Stimulated activated effector memory CD8-positive, alpha-beta T cell treated with anti-CD3 and anti-CD28 coated beads, Interleukin-12 subunit alpha, Interleukin-12 subunit beta, amount 100 ng/mL, for 72 hours (primary cell): Measurements from ENCODE around the gene TAF13.
"Not testable (repeated sequence)": the region's sequence is repeated elsewhere in the genome, so short reads cannot be mapped to it uniquely, and the experiment has no call there.

Source experiments
- ATAC-seq: fragments of 150-1000 bp; cut with Tn5 transposase; 2 replicates; pipeline ENCODE4 v1.10.0; 2021
- DNase-seq, 2 donors: peaks; one replicate each; pipeline ENCODE4 v3.0.0; 2021 to 2022; ENCODE audit warnings: low spot score in 2 of 2
- H3K27ac Mint-ChIP-seq: one replicate; pipeline ENCODE4 v1.8.0; 2022; ENCODE audit warnings: mild to moderate bottlenecking, mixed read lengths
- H3K36me3 Mint-ChIP-seq: one replicate; pipeline ENCODE4 v1.8.0; 2022; ENCODE audit warnings: mild to moderate bottlenecking, mixed read lengths
- H3K4me1 Mint-ChIP-seq: one replicate; pipeline ENCODE4 v1.8.0; 2022; ENCODE audit warnings: mixed read lengths
- H3K4me3 Mint-ChIP-seq: one replicate; pipeline ENCODE4 v1.8.0; 2022; ENCODE audit warnings: mild to moderate bottlenecking, mixed read lengths
- H3K9me3 Mint-ChIP-seq: one replicate; pipeline ENCODE4 v1.8.0; 2022; ENCODE audit warnings: mixed read lengths

Gene TAF13

DNA sequence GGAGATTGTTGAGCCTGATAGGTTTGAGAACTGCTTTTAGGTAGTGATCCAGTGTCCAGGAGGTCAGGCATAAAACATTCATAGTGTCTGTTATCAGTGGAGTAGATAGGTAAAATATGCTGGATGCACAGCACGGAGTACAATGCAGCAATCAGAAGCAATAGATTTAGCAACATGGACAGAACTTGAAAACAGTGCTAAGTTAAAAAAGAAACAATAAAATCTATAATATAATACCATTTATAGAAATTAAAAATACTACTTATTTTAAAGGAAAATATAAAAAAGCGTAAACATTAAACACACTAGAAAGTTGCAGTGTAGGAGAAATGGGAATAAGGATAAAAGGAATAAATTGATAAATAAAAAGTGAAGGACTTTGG lies 3.4 kb upstream of the TAF13 start:
- Mint-ChIP-seq H3K36me3 (peaks cover 10% of the 10 kb centered on the region), H3K9me3 (no peaks in the 10 kb centered on the region), H3K4me1 (peaks cover 20% of the 10 kb centered on the region), H3K4me3 (no peak overlapping the region), H3K27ac (no peak overlapping the region)
- ATAC-seq (no peak), DNase-seq (no peak)

DNA sequence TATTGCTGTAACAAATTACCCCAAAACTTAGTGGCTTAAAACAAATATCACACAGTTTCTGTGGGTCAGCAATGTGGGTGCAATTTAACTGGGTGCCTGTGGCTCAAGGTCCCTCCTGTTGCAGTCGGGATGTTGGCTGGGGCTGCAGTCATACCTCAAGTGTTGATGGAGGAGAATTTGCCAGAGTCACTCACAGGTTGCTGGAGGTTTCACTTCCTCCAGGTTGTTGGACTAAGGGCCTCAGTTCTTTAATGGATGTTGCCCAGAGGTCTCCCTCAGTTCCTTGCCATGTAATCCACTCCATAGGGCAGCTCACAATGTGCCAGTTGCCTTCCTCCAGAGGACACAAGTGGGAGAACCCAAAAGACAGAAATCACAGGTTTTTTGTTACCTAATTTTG lies 2.5 kb upstream of the TAF13 start:
- ATAC-seq (no peak), DNase-seq (no peak)
- Mint-ChIP-seq H3K27ac (no peak overlapping the region), H3K4me1 (peaks cover 22% of the 10 kb centered on the region), H3K4me3 (no peak overlapping the region), H3K36me3 (peaks cover 10% of the 10 kb centered on the region), H3K9me3 (no peaks in the 10 kb centered on the region)

DNA sequence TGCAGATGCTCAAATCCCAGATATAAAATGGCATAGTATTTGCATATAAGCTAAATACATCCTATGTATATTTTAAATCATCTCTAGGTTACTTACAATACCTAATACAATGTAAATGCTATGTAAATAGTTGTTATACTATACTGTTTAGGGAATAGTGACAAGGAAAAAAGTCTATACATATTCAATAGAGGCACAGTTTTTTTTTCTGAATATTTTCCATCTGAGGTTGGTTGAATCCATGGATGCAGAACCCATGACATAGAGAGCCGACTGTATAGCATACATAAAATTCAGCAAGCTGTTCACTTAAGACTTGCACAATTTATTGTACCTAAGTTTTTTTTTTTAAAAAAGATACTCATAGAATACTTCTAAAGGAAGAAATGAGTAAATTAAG lies 6.5 kb downstream of the TAF13 start:
- ATAC-seq, result no peak
- H3K9me3 Mint-ChIP-seq, result no peaks in the 10 kb centered on the region
- peaks cover 77% of the 10 kb centered on the region for H3K36me3 Mint-ChIP-seq
- peaks cover 3% of the 10 kb centered on the region for H3K4me1 Mint-ChIP-seq
- no peak for DNase-seq
- H3K4me3 Mint-ChIP-seq, result no peak overlapping the region
- H3K27ac Mint-ChIP-seq, result no peak overlapping the region

DNA sequence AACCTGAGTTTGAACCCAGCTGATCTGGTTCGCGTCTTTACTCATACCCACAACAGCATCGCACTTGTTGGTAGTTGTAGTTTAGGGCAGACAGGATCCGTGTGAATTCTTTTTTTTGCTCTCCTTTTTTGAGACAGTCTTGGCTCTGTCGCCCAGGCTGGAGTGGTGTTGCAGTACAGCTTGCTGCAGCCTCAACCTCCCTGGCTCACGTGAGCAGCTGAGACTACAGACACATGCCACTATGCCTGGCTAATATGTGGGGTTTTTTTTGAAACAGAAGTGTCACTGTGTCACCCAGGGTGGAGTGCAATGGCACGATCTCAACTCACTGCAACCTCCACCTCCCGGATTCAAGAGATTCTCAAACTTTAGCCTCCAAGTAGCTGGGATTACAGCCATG lies 7.9 kb downstream of the TAF13 start:
- ATAC-seq (no peak), DNase-seq (no peak)
- H3K9me3 Mint-ChIP-seq, result no peaks in the 10 kb centered on the region
- no peak overlapping the region for H3K4me3 Mint-ChIP-seq
- H3K36me3 Mint-ChIP-seq, result peaks cover 87% of the 10 kb centered on the region
- no peaks in the 10 kb centered on the region for H3K4me1 Mint-ChIP-seq
- no peak overlapping the region for H3K27ac Mint-ChIP-seq

DNA sequence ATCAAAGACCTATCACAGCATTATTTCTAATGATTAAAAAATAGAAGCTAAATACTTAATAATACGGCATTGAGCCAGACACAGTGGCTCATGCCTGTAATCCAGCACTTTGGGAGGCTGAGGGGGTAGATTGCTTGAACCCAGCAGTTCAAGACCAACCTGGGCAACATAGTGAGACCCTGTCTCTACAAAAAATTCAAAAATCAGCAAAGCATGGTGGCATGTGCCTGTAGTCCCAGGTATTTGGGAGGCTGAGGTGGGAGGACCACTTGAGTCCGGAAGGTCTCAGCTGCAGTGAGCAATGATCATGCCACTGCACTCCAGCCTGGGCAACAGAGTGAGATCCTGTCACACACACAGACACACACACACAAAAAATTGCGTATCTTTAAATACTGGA lies 10.7 kb downstream of the TAF13 start:
- H3K4me3 Mint-ChIP-seq, result no peak overlapping the region
- no peak overlapping the region for H3K27ac Mint-ChIP-seq
- DNase-seq, result no peak
- H3K4me1 Mint-ChIP-seq, result no peaks in the 10 kb centered on the region
- H3K9me3 Mint-ChIP-seq, result no peaks in the 10 kb centered on the region
- no peak for ATAC-seq
- peaks cover 75% of the 10 kb centered on the region for H3K36me3 Mint-ChIP-seq

DNA sequence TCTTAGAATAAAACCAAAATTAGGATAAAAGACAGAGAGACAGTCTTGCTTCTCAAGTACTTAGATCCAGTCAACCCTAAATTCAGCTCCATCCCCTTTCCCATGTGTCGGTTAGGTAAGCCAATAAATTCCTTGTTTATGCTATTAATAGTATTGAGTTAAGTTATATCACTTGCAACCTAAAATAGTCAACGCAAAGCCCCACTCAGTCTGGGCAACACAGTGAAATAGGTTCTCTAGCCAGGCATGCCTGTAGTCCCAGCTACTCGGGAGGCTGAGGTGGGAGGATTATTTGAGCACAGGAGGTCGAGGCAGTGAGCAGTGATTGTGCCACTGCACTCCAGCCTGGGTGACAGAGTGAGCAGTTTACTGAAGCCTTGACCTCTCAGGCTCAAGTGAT lies 14.6 kb downstream of the TAF13 start:
- Mint-ChIP-seq H3K9me3 (no peaks in the 10 kb centered on the region), H3K36me3 (peaks cover 48% of the 10 kb centered on the region), H3K27ac (no peak overlapping the region), H3K4me1 (no peaks in the 10 kb centered on the region), H3K4me3 (no peak overlapping the region)
- ATAC-seq (no peak), DNase-seq (no peak)

DNA sequence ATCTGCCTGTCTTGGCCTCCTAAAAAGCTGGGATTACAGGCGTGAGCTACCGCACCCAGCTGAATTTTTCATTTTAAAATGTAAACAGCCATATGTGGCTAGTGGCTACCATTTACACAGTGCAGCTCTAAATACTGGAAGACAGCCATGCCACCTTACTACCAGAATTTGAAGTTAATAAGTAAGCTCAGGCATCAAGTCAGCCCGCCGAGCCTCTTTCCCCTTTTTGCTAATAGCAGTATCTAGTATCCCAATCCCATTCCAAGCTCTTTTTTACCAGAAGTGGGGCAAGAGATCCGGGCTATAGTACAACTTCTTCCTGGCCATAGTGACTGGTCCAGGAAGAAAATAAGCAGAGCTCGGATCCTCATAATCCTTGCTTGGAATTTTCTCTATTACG lies 15.1 kb downstream of the TAF13 start:
- ATAC-seq, result no peak

DNA sequence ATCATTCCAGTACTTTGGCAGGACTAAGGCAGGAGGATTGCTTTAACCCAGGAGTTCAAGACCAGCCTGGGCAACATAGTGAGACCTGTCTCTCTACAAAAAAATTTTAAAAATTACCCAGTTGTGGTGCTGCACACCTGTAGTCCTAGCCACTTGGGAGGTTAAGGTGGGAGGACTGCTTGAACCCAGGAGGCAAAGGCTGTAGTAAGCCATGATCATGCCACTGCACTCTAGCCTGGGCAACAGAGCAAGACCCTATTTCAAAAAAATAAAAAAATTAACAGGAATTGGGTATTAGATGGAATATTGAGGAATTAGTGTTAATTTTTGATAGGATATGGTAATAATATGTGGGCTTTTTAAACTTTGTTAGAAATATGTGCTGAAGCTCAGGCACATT lies 16.8 kb downstream of the TAF13 start:
- peaks cover 27% of the 10 kb centered on the region for H3K36me3 Mint-ChIP-seq
- no peaks in the 10 kb centered on the region for H3K4me1 Mint-ChIP-seq
- no peak overlapping the region for H3K4me3 Mint-ChIP-seq
- no peaks in the 10 kb centered on the region for H3K9me3 Mint-ChIP-seq
- no peak overlapping the region for H3K27ac Mint-ChIP-seq
- ATAC-seq (no peak), DNase-seq (no peak)

More for the DNA sequence above, 15.1 kb downstream of the TAF13 start:
- no peak for DNase-seq
- H3K36me3 Mint-ChIP-seq, result peaks cover 44% of the 10 kb centered on the region
- no peaks in the 10 kb centered on the region for H3K4me1 Mint-ChIP-seq
- no peaks in the 10 kb centered on the region for H3K9me3 Mint-ChIP-seq
- H3K4me3 Mint-ChIP-seq, result no peak overlapping the region
- no peak overlapping the region for H3K27ac Mint-ChIP-seq

DNA sequence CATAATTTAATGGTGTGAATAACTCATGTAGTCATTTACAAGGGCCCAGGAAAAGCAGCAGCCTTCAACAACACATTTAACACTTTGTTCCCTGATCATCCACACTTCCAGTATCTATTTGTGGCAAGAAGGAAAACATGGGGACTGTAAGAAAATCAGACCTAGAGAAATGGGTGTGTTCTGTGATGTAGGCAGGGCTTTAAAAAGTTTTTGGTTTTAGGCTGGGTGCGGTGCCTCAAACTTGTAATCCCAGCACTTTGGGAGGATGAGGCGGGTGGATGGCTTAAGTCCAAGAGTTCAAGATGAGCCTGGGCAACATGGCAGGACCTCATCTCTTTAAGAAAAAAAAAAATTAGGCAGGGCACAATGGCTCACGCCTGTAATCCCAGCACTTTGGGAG lies 19.7 kb downstream of the TAF13 start:
- Mint-ChIP-seq H3K36me3 (no peaks in the 10 kb centered on the region), H3K4me1 (no peaks in the 10 kb centered on the region), H3K27ac (no peak overlapping the region), H3K9me3 (no peaks in the 10 kb centered on the region), H3K4me3 (no peak overlapping the region)
- ATAC-seq, result no peak
- DNase-seq, result no peak

DNA sequence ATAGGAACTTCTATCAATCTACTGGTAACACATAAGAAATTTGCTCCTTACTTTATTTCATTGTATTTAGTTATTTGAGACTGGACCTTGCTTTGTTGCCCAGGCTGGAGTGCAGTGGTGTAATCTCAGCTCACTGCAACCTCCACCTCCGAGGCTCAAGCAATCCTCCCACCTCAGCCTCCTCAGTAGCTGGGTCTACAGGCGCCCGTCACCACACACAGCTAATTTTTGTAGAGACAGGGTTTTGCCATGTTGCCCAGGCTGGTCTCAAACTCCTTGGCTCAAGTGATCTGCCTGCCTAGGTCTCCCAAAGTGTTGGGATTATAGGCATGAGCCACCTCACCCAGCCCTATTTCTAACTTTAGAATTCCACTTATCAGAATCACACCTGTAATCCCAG lies 23.7 kb downstream of the TAF13 start:
- not testable (repeated sequence) for H3K4me1 Mint-ChIP-seq, H3K27ac Mint-ChIP-seq, H3K9me3 Mint-ChIP-seq, H3K36me3 Mint-ChIP-seq, DNase-seq, H3K4me3 Mint-ChIP-seq, ATAC-seq

DNA sequence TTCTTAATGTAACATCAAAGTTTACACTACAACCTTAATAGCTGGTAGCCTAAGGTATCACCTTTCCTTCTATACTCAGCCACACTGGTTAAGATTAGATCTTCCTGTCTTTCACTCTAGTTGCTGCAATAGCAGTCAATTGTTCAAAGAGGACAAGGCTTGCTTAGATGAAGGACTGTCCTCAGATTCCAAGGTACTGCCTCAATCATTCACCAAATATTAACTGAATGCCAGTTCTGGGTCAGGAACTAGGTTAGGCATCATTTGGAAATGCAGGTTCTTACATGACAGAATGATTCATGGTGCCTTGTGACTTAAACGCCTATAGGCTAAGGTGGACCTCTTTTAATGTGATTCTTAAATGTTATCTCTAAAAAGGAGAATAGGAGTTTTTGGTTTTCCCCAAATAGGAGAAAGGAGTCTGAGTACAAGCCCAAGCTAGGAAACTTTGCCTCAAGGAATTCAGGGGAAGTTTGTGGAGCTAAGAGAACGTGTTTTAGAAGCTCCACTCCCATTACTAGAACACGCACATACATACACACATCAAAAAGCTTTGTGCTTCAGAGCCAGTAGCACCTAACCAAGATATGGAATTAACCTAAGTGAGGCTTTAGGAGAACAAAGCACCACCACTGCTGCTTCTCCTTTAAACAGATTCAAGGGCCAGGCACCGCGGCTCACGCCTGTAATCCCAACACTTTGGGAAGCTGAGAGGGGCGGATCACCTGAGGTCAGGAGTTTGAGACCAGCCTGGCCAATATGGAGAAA lies 25.4 kb downstream of the TAF13 start:
- DNase-seq (no peak), ATAC-seq (no peak)
- H3K4me1 Mint-ChIP-seq, result no peaks in the 10 kb centered on the region
- H3K36me3 Mint-ChIP-seq, result no peaks in the 10 kb centered on the region
- H3K9me3 Mint-ChIP-seq, result no peaks in the 10 kb centered on the region
- H3K27ac Mint-ChIP-seq, result no peak overlapping the region
- H3K4me3 Mint-ChIP-seq, result no peak overlapping the region

DNA sequence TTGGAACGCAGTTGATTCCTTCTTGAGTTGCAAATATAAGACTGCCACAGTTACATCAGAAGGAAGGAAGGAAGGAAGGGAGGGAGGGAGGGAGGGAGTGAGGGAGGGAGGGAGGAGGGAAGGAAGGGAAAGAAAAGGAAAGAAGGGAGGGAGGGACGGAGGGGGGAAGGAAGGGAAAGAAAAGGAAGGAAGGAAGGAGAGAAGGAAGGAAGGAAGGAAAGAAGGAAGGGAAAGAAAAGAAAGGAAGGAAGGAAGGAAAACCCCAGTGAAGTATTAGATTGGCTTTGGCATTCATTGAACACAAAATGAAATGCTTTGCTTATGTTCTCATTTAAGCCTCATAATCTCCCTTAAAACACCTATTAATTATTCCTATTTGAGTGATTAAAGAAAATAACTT lies 27.5 kb downstream of the TAF13 start:
- Mint-ChIP-seq H3K4me3 (no peak overlapping the region), H3K9me3 (no peaks in the 10 kb centered on the region), H3K4me1 (no peaks in the 10 kb centered on the region), H3K36me3 (no peaks in the 10 kb centered on the region), H3K27ac (no peak overlapping the region)
- no peak for ATAC-seq
- DNase-seq, result no peak

DNA sequence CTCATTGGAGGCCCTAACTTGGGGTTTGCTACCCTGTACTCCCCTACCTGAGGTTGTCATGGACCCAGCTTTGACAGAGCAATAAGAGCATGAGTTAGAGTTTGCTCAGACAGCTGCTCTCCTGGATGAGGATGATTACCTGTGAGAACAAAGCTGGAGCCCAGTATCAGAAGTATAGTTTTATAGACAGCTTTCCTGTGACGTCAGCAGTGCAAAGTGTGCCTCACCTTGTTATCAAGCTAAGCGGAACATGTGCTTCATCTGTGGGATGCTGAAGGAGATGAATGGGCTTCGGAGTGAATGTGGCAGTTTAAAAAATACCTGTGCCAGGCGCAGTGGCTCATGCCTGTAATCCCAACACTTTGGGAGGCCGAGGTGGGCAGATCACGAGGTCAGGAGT lies 28.5 kb downstream of the TAF13 start:
- ATAC-seq (no peak), DNase-seq (no peak)
- Mint-ChIP-seq H3K9me3 (no peaks in the 10 kb centered on the region), H3K4me3 (no peak overlapping the region), H3K4me1 (no peaks in the 10 kb centered on the region), H3K27ac (no peak overlapping the region), H3K36me3 (no peaks in the 10 kb centered on the region)

DNA sequence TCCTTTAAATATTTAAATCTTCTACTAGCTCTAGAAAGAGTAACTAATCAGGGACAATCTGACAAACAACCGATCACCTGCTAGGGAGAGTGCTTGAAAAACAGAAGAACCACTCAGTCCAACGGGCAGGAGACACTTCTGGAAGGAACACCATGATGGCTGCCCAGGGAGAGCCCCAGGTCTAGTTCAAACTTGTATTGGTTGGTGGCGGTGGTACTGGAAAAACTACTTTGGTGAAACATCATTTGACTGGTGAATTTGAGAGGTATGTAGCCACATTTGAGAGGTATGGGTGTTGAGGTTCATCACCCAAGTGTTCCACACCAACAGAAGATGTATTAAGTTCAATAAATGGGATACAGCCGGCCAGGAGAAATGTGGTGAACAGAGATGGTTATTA lies 29.1 kb downstream of the TAF13 start:
- Mint-ChIP-seq H3K9me3 (no peaks in the 10 kb centered on the region), H3K36me3 (peaks cover 5% of the 10 kb centered on the region), H3K4me3 (no peak overlapping the region), H3K27ac (no peak overlapping the region), H3K4me1 (no peaks in the 10 kb centered on the region)
- DNase-seq, result no peak
- ATAC-seq, result no peak

DNA sequence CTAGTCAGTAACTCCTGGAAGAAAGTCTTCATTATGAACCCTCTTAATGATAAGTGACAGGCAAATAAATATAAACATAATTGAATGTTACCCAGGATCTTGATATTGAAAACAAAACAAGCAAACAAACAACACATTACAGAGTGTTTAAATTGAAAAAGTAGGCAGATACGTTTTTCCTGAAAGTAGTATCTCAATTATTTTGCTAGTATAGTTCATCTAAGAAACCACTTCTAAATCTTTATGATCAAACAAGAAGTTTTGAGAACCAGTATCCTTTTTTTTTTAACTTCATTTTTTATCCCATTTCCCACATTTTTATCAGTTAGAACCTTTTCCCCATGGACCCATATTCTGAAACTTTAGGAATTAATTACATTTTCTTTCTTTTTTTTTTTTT lies 30.2 kb downstream of the TAF13 start:
- Mint-ChIP-seq H3K4me1 (peaks cover 5% of the 10 kb centered on the region), H3K27ac (no peak overlapping the region), H3K36me3 (peaks cover 16% of the 10 kb centered on the region), H3K4me3 (no peak overlapping the region), H3K9me3 (no peaks in the 10 kb centered on the region)
- no peak for ATAC-seq
- DNase-seq, result no peak

DNA sequence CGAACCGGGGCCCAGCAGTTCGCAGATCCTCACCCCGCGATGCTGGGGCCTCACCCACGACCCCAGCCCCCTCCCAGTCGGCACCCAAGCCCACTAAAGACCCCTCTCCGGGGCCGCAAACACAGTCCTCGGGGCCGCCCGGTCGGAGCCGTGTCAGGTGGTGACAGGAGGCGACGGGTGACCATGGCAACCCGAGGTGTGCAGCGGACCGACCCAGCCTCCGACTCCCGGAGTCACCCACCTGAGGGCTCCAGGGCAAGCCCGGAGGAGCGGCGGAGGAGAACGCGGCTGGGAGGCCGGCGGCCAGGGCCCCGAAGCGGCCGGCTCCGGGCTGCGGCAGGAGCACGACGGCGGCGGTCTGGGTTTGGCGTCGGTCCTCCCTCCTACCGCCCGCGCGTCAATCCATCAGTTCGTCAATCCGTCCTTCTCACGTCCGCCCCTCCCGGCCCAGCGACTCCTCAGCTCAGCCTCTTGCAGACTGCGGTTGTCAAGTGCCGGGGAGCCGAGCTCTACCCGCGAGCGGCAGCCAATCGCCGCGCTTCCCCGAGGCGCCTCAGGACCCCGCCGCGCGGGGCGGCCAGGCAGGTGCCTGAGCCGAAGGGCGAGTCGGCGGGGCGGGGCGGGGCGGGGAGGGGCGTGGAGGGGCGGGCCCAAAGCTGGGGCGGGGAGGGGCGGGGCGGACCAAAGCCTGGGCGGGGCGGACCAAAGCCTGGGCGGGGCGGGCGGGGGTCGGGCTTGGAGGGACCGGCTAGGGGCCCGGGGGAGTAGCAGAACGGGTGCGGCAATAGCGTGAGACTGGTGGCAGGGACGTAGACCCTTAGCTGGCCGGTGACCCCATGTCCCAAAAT lies 34.0 kb downstream of the TAF13 start, which contains the start of gene WDR47:
WDR47 (minus strand) TSS at position 482 of the 848 bp plus-strand sequence. CDS start 18,590 bp downstream, outside the sequence.
- Mint-ChIP-seq H3K4me1 (peaks cover 8% of the 10 kb centered on the region), H3K36me3 (peaks cover 16% of the 10 kb centered on the region), H3K27ac (peak within 1 kb of the TSS; percentile 84), H3K4me3 (peak within 1 kb of the TSS; percentile 81), H3K9me3 (no peaks in the 10 kb centered on the region)
- ATAC-seq (peak; percentile 99), DNase-seq (peak; percentile 91 to 96)
